Erythroblast (primary cell): Measurements from ENCODE around the gene STX8.

Experiments
- GATA1 ChIP-seq: IDR thresholded peaks from 2 replicates; pipeline ENCODE4 v1.6.1; 2011; ENCODE audit warnings: low read depth, mild to moderate bottlenecking, control low read depth, low read length, moderate library complexity
- POLR2A ChIP-seq: IDR thresholded peaks from 2 replicates; pipeline ENCODE4 v1.6.1; 2011; ENCODE audit warnings: mild to moderate bottlenecking, low read length

- TF ChIP-seq POLR2A: no peak
- no peak for TF ChIP-seq GATA1
Observed at GRCh38 chr17:9294661-9295210, 280.9 kb downstream of the STX8 start.
